DOHH2 (cell line): ENCODE data around the gene SLC12A8.

Experiments used
- H3F3A ChIP-seq: fragments of 200-600 bp; sonication (generic), shearing (Covaris generic); 2 replicates; pipeline ENCODE4 v1.6.0; 2016; ENCODE audit warnings: antibody characterized with exemption, mild to moderate bottlenecking; ENCODE audit not compliant: control insufficient read depth, insufficient read depth
- H3K27ac ChIP-seq: fragments of 200-600 bp; sonication (generic); 2 replicates; pipeline ENCODE4 v1.5.1; 2014; ENCODE audit warnings: low read depth, mild to moderate bottlenecking, low read length, moderate library complexity
- H3K27me3 ChIP-seq: fragments of 200-600 bp; sonication (generic); 2 replicates; pipeline ENCODE4 v1.6.1; 2014; ENCODE audit warnings: mild to moderate bottlenecking, low read length, mixed read lengths; ENCODE audit not compliant: control insufficient read depth
- H3K36me3 ChIP-seq: fragments of 200-600 bp; sonication (generic); 2 replicates; pipeline ENCODE4 v1.6.1; 2014; ENCODE audit warnings: mild to moderate bottlenecking, low read length, moderate library complexity, mixed read lengths; ENCODE audit not compliant: control insufficient read depth
- H3K4me1 ChIP-seq: fragments of 200-600 bp; sonication (generic); 2 replicates; pipeline ENCODE4 v1.6.1; 2014; ENCODE audit warnings: mild to moderate bottlenecking, low read length, mixed read lengths; ENCODE audit not compliant: control insufficient read depth
- H3K4me2 ChIP-seq: fragments of 200-600 bp; sonication (generic); 2 replicates; pipeline ENCODE4 v1.6.0; 2014; ENCODE audit warnings: mild to moderate bottlenecking, low read length, moderate library complexity
- H3K4me3 ChIP-seq: fragments of 200-600 bp; sonication (generic); 2 replicates; pipeline ENCODE4 v1.5.1; 2014; ENCODE audit warnings: mild to moderate bottlenecking, low read length, mixed read lengths
- H3K79me2 ChIP-seq: fragments of 200-600 bp; sonication (generic); 2 replicates; pipeline ENCODE4 v1.6.1; 2014; ENCODE audit warnings: mild to moderate bottlenecking, low read length, mixed read lengths; ENCODE audit not compliant: control insufficient read depth
- H3K9me2 ChIP-seq: fragments of 200-600 bp; sonication (generic); replicated peaks from 2 replicates; pipeline ENCODE4 v1.6.1; 2014; ENCODE audit warnings: mild to moderate bottlenecking, low read length, mixed read lengths; ENCODE audit not compliant: control insufficient read depth
- H3K9me3 ChIP-seq: fragments of 200-600 bp; sonication (generic); 2 replicates; pipeline ENCODE4 v1.6.1; 2014; ENCODE audit warnings: antibody characterized with exemption, low read length, mixed read lengths; ENCODE audit not compliant: control insufficient read depth, insufficient read depth
- H4K20me1 ChIP-seq: fragments of 200-600 bp; sonication (generic); 2 replicates; pipeline ENCODE4 v1.6.0; 2014; ENCODE audit warnings: low read depth, mild to moderate bottlenecking, antibody characterized with exemption, low read length, moderate library complexity; ENCODE audit not compliant: control insufficient read depth, insufficient read depth
- CTCF ChIP-seq: fragments of 200-600 bp; sonication (generic); IDR thresholded peaks from one replicate; pipeline ENCODE4 v1.5.1; 2014; ENCODE audit warnings: antibody characterized with exemption, mild to moderate bottlenecking, low read depth, low read length; ENCODE audit not compliant: poor library complexity, severe bottlenecking
- EZH2phosphoT487 ChIP-seq: fragments of 200-600 bp; sonication (generic); IDR thresholded peaks from 2 replicates; pipeline ENCODE4 v1.6.1; 2017; ENCODE audit warnings: borderline replicate concordance, mild to moderate bottlenecking, antibody characterized with exemption, low read length, moderate library complexity, mixed read lengths

SLC12A8 gene

GRCh38 chr3:125151442-125151817, 61.1 kb downstream of the SLC12A8 start:
- Histone ChIP-seq H3K79me2 (no peaks in the 10 kb centered on the region), H3K4me3 (no peak overlapping the region), H3K9me3 (no peaks in the 10 kb centered on the region), H3K9me2 (no peaks in the 10 kb centered on the region), H3K27me3 (peaks cover 9% of the 10 kb centered on the region), H3K4me2 (no peak overlapping the region), H3K27ac (no peak overlapping the region), H3F3A (no peaks in the 10 kb centered on the region), H4K20me1 (no peaks in the 10 kb centered on the region), H3K4me1 (peaks cover 25% of the 10 kb centered on the region), H3K36me3 (no peaks in the 10 kb centered on the region)
- TF ChIP-seq CTCF = no peak
- no peak for TF ChIP-seq EZH2phosphoT487

GRCh38 chr3:125150525-125151441, 61.8 kb downstream of the SLC12A8 start:
- H3K4me3 ChIP-seq = no peak overlapping the region
- no peaks in the 10 kb centered on the region for H3K9me2 ChIP-seq
- H3F3A ChIP-seq = no peaks in the 10 kb centered on the region
- peaks cover 9% of the 10 kb centered on the region for H3K27me3 ChIP-seq
- H3K36me3 ChIP-seq = no peaks in the 10 kb centered on the region
- H3K4me1 ChIP-seq = peaks cover 32% of the 10 kb centered on the region
- TF ChIP-seq EZH2phosphoT487 = no peak
- TF ChIP-seq CTCF = peak; percentile 84
- H3K79me2 ChIP-seq = no peaks in the 10 kb centered on the region
- H3K4me2 ChIP-seq = no peak overlapping the region
- H4K20me1 ChIP-seq = no peaks in the 10 kb centered on the region
- H3K27ac ChIP-seq = no peak overlapping the region
- H3K9me3 ChIP-seq = no peaks in the 10 kb centered on the region

GRCh38 chr3:125149462-125149861, 63.1 kb downstream of the SLC12A8 start:
- Histone ChIP-seq H3K9me2 (no peaks in the 10 kb centered on the region), H3K36me3 (no peaks in the 10 kb centered on the region), H3K4me1 (peaks cover 32% of the 10 kb centered on the region), H4K20me1 (no peaks in the 10 kb centered on the region), H3K27me3 (peaks cover 6% of the 10 kb centered on the region; the same call in 1 of the 2 replicates), H3K79me2 (no peaks in the 10 kb centered on the region), H3K9me3 (no peaks in the 10 kb centered on the region), H3K27ac (no peak overlapping the region), H3K4me2 (no peak overlapping the region), H3K4me3 (no peak overlapping the region), H3F3A (no peaks in the 10 kb centered on the region)
- TF ChIP-seq CTCF (no peak), EZH2phosphoT487 (no peak)
